ENCODE measurements around the gene PTK6. TPM values are rescaled to one million over a fixed set of nuclear protein-coding genes. Genes with fewer than 3 reads are reported as not detected.

PTK6 gene
- total and polyA plus RNA-seq, 2 of the 13 experiments (the other 11 are each of a cell fraction or from before 2014, with no cell fraction given), result 0.08 TPM; not detected in 1

DNA sequence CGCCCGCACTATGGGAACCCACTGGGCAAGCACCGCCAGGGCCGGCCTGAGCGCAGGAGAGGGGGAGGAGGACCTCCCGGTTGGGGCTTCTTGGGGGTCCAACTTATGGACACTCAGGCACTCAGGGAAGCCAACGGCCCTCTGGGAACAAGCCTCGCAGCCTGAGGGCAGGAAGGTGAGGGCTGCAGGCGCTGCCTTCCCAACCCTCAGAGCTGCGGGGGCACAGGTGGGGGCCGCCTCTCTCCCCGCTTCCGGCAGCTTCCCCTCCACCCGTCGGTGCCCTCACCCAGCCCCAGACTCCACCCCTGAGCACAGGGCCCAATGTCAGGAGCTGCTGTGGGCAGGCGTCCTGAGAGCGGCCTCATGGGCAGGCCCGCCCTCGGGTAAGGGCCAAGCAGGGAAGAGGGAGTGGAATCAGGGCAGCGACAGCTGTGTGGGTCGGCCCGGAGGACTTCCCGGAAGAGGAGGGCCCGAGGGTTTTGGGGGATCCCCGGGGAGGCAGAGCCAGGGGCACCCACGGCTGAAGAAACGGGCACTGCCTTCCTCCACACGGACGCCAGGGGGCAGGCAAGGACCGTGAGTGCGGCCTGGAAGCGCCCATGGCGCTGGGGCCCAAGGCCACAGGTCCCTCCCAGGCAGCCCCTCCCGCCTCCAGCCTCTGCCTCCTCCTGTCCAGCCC, 488 bp upstream of the PTK6 start (continued):
- TF ChIP-seq THAP9 (CRISPR knock-in tag; IDR thresholded peaks at IDR 0.05; ENCODE audit: borderline replicate concordance) (peak; percentile 75; the same call in 1 of the 2 replicates), SSRP1 (CRISPR knock-in tag; IDR thresholded peaks at IDR 0.05) (peak; percentile 25; the same call in 1 of the 2 replicates), ZSCAN12 (CRISPR knock-in tag; IDR thresholded peaks at IDR 0.05) (0 out of 2 replicates have a peak, but pooled peaks have one; percentile 88), MIER3 (CRISPR knock-in tag; IDR thresholded peaks at IDR 0.05; ENCODE audit: borderline replicate concordance) (peak; percentile 84; the same call in 1 of the 2 replicates), IRF2 (CRISPR knock-in tag; IDR thresholded peaks at IDR 0.05) (peak; percentile 93), RBFOX2 (IDR thresholded peaks at IDR 0.05; ENCODE audit: low read depth, low read length) (peak; percentile 77), ZNF280B (CRISPR knock-in tag; IDR thresholded peaks at IDR 0.05; ENCODE audit: borderline replicate concordance) (peak; percentile 98), HNRNPL (IDR thresholded peaks at IDR 0.05; ENCODE audit: low read depth, low read length) (peak; percentile 98), ERF (CRISPR knock-in tag; IDR thresholded peaks at IDR 0.05) (peak; percentile 96), TFE3 (CRISPR knock-in tag; IDR thresholded peaks at IDR 0.05) (peak; percentile 48), ZNF782 (CRISPR knock-in tag; IDR thresholded peaks at IDR 0.05; ENCODE audit: borderline replicate concordance) (peak; percentile 55; the same call in 1 of the 2 replicates), NBN (conservative IDR thresholded peaks at IDR 0.05) (no peak), ETV5 (CRISPR knock-in tag; IDR thresholded peaks at IDR 0.05; ENCODE audit: borderline replicate concordance) (peak; percentile 79), ATF3 (CRISPR knock-in tag; IDR thresholded peaks at IDR 0.05) (peak; percentile 64)
- TF ChIP-seq, protein P1, sequence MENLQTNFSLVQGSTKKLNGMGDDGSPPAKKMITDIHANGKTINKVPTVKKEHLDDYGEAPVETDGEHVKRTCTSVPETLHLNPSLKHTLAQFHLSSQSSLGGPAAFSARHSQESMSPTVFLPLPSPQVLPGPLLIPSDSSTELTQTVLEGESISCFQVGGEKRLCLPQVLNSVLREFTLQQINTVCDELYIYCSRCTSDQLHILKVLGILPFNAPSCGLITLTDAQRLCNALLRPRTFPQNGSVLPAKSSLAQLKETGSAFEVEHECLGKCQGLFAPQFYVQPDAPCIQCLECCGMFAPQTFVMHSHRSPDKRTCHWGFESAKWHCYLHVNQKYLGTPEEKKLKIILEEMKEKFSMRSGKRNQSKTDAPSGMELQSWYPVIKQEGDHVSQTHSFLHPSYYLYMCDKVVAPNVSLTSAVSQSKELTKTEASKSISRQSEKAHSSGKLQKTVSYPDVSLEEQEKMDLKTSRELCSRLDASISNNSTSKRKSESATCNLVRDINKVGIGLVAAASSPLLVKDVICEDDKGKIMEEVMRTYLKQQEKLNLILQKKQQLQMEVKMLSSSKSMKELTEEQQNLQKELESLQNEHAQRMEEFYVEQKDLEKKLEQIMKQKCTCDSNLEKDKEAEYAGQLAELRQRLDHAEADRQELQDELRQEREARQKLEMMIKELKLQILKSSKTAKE (CRISPR knock-in tag; IDR thresholded peaks at IDR 0.05; ENCODE audit: borderline replicate concordance), result no peak
- TF ChIP-seq, protein P2, sequence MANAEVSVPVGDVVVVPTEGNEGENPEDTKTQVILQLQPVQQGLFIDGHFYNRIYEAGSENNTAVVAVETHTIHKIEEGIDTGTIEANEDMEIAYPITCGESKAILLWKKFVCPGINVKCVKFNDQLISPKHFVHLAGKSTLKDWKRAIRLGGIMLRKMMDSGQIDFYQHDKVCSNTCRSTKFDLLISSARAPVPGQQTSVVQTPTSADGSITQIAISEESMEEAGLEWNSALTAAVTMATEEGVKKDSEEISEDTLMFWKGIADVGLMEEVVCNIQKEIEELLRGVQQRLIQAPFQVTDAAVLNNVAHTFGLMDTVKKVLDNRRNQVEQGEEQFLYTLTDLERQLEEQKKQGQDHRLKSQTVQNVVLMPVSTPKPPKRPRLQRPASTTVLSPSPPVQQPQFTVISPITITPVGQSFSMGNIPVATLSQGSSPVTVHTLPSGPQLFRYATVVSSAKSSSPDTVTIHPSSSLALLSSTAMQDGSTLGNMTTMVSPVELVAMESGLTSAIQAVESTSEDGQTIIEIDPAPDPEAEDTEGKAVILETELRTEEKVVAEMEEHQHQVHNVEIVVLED (CRISPR knock-in tag; IDR thresholded peaks at IDR 0.05; ENCODE audit: borderline replicate concordance), result peak; percentile 77
- TF ChIP-seq, protein P3, sequence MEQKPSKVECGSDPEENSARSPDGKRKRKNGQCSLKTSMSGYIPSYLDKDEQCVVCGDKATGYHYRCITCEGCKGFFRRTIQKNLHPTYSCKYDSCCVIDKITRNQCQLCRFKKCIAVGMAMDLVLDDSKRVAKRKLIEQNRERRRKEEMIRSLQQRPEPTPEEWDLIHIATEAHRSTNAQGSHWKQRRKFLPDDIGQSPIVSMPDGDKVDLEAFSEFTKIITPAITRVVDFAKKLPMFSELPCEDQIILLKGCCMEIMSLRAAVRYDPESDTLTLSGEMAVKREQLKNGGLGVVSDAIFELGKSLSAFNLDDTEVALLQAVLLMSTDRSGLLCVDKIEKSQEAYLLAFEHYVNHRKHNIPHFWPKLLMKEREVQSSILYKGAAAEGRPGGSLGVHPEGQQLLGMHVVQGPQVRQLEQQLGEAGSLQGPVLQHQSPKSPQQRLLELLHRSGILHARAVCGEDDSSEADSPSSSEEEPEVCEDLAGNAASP (CRISPR knock-in tag; IDR thresholded peaks at IDR 0.05; ENCODE audit: borderline replicate concordance), result peak; percentile 82

Measured in HepG2 (cell line).